Measurements from ENCODE around the gene HEMK1. TPM values are rescaled to one million over a fixed set of nuclear protein-coding genes. Genes with fewer than 3 reads are reported as not detected.

The HEMK1 gene
- total RNA-seq, 1 experiment from 2014 or later = 12.5 TPM

DNA sequence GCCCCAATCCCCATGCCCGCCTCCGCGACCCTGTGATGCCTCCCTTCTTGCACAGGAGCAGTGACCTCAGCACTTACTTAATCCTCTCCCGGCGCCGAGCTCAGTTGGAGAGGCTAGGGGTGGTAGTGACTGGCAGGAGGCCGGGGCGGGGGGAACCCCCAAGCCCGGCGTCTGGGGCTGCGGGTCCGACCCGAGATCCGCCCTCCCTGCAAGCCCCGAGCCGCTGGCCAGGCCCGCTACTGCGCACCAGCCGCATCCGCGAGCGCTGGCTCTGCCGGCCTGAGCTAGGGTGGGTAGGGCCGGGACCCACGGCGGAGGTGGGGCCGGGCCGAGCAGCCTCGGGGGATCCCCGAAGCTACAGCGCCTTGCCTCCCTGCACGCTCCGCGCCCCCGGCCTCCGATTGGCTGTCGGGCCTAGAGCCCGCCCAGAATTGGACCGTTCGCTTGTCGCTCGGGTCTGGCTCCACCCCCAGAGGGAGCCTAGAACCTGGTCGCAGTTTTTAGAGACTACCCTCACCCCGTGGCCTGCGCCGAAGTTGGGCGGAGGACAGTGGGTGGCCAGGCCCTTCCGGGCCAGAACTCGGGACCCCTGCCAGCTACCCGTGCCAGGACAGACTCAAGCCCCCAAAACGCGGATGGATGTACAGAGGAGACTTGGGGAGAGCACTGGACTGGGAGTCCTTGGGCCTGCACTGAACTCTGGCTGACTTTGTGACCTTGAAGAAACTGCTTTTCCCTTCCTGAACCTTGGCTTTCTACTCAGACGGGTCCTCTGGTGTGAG is 1.7 kb upstream of the HEMK1 start, which contains the start of gene C3orf18:
Gene C3orf18, minus strand, starts transcription at position 362 of the 782 bp plus-strand sequence. CDS start 2,048 bp downstream, outside the sequence.
- Histone ChIP-seq H2BK20ac (ENCODE audit: low read depth, low read length, poor library complexity, severe bottlenecking) (no peak within 1 kb of the TSS), H2BK12ac (ENCODE audit: insufficient read length, low read depth, low read length) (no peak within 1 kb of the TSS), H4K20me1 (ENCODE audit: control insufficient read depth, insufficient read depth, insufficient read length) (no peaks in the 10 kb centered on the region), H3K14ac (ENCODE audit: insufficient read depth, low read length) (no peak within 1 kb of the TSS), H3K18ac (ENCODE audit: insufficient read length, low read depth, low read length) (no peak within 1 kb of the TSS), H3K23ac (ENCODE audit: insufficient read length, low read depth, low read length) (no peak within 1 kb of the TSS), H3T11ph (ENCODE audit: low read length) (no peak within 1 kb of the TSS), H3K9me3 (ENCODE audit: control insufficient read depth, low read depth, low read length) (no peaks in the 10 kb centered on the region), H2BK120ac (ENCODE audit: low read depth, low read length, poor library complexity, severe bottlenecking) (no peak within 1 kb of the TSS), H3K27me3 (ENCODE audit: insufficient read depth, low read length) (peaks cover 3% of the 10 kb centered on the region; the same call in 1 of the 2 replicates), H3K4me1 (ENCODE audit: insufficient read depth, low read length) (no peaks in the 10 kb centered on the region; the same call in 1 of the 2 replicates), H4K91ac (ENCODE audit: insufficient read length, low read depth, low read length) (no peak within 1 kb of the TSS), H3K79me1 (ENCODE audit: insufficient read depth, low read depth, low read length, poor library complexity, severe bottlenecking) (no peaks in the 10 kb centered on the region), H3K9ac (ENCODE audit: extremely low read depth, insufficient read length, low read length) (peak within 1 kb of the TSS; percentile 48), H2BK15ac (ENCODE audit: low read depth, low read length) (no peak within 1 kb of the TSS), H3K4me2 (ENCODE audit: insufficient read depth, insufficient read length, low read length) (peak within 1 kb of the TSS; percentile 79), H3K23me2 (ENCODE audit: insufficient read length, low read depth, low read length, poor library complexity, severe bottlenecking) (peaks cover 10% of the 10 kb centered on the region), H3K56ac (ENCODE audit: insufficient read length, low read depth, low read length) (no peak within 1 kb of the TSS), H2AFZ (ENCODE audit: low read length) (no peak within 1 kb of the TSS), H3K4ac (ENCODE audit: low read depth, low read length) (no peak within 1 kb of the TSS), H4K5ac (ENCODE audit: insufficient read length, low read depth, low read length) (no peak within 1 kb of the TSS), H4K8ac (replicated peaks; ENCODE audit: insufficient read length, low read depth, low read length) (no peak within 1 kb of the TSS), H3K79me2 (ENCODE audit: insufficient read depth, low read length) (no peaks in the 10 kb centered on the region), H2BK5ac (ENCODE audit: insufficient read length, low read length) (no peak within 1 kb of the TSS), H2AK5ac (ENCODE audit: insufficient read length, low read length) (no peak within 1 kb of the TSS), H3K27ac (ENCODE audit: insufficient read length, low read depth, low read length) (no peak within 1 kb of the TSS)
- H3K27me3 Mint-ChIP-seq (ENCODE audit: low read depth) = peaks cover 13% of the 10 kb centered on the region
- TF ChIP-seq, protein P1, sequence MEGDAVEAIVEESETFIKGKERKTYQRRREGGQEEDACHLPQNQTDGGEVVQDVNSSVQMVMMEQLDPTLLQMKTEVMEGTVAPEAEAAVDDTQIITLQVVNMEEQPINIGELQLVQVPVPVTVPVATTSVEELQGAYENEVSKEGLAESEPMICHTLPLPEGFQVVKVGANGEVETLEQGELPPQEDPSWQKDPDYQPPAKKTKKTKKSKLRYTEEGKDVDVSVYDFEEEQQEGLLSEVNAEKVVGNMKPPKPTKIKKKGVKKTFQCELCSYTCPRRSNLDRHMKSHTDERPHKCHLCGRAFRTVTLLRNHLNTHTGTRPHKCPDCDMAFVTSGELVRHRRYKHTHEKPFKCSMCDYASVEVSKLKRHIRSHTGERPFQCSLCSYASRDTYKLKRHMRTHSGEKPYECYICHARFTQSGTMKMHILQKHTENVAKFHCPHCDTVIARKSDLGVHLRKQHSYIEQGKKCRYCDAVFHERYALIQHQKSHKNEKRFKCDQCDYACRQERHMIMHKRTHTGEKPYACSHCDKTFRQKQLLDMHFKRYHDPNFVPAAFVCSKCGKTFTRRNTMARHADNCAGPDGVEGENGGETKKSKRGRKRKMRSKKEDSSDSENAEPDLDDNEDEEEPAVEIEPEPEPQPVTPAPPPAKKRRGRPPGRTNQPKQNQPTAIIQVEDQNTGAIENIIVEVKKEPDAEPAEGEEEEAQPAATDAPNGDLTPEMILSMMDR (conservative IDR thresholded peaks at IDR 0.05) = no peak
- peak within 1 kb of the TSS in 2 of 3 experiments; percentile 77 to 90; a peak in 4 of 7 replicates for H3K27ac Mint-ChIP-seq
- peaks cover 7 to 18% of the 10 kb centered on the region in 2 experiments for H3K4me1 Mint-ChIP-seq
- peak within 1 kb of the TSS; percentile 97 to 99 for H3K4me3 Mint-ChIP-seq
- no peaks in the 10 kb centered on the region for H3K9me3 Mint-ChIP-seq
- no CpG with 5 or more reads among the region's 53 CpGs for WGBS (ENCODE audit: extremely low coverage, insufficient read length, low lambda C conversion rate)
- DNase-seq = peak; percentile 93
- peaks cover 0 to 10% (median 1%) of the 10 kb centered on the region in 3 experiments; a peak in 3 of 7 replicates for H3K36me3 Mint-ChIP-seq (ENCODE audit: insufficient read depth in 1 of 3, low read depth in 3 of 3)

Data from H9 (cell line).